CD4-positive, alpha-beta T cell treated with Interleukin-2 at 100 ng/mL for 4 hours (primary cell): ENCODE measurements around the gene TTC28.

Source experiments
- DNase-seq: peaks from one replicate; pipeline ENCODE4 v3.0.0-alpha.2; 2020; ENCODE audit warnings: low spot score

Gene TTC28

GRCh38 chr22:27986937-27987336 is 692.7 kb downstream of the TTC28 start:
- DNase-seq = no peak

- no peak for DNase-seq
Measured at GRCh38 chr22:27986459-27986858, 693.2 kb downstream of the TTC28 start.

GRCh38 chr22:27985323-27986275 is 694.0 kb downstream of the TTC28 start:
- no peak for DNase-seq

- DNase-seq = no peak
Measured at GRCh38 chr22:27984723-27985122, 694.9 kb downstream of the TTC28 start.

DNA sequence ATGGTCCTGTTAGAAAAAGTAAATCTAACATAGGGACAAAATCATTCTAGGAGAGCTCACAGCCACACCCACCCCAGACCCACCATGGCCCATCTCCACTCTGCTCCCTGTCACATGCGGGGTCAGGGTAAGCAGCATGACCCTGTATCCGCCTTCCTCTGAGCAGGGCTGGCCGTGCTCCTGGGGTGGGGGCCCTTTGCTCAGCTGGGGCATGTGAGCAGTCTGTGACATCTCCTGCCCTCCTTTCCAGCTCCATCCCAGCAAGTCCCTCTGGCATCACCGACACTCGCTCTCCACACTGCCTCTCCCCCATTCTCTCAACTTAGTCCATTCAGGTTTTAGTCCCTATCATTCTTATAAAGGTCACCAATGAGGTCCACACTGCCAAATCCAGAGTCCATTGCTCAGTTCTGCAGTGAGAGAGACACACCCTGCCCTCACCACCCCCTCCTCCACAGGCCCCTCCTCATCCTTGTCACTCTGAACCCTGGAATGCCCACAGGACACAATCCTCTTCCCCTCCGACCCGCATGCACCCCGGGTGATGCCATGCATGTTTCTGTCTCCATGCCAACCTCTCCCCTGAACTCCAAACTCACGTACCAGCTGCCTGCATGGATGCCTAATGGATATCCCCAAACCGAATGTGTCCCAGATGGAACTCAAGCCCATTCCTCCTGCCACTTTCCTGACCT is 695.5 kb downstream of the TTC28 start:
- no peak for DNase-seq

DNA sequence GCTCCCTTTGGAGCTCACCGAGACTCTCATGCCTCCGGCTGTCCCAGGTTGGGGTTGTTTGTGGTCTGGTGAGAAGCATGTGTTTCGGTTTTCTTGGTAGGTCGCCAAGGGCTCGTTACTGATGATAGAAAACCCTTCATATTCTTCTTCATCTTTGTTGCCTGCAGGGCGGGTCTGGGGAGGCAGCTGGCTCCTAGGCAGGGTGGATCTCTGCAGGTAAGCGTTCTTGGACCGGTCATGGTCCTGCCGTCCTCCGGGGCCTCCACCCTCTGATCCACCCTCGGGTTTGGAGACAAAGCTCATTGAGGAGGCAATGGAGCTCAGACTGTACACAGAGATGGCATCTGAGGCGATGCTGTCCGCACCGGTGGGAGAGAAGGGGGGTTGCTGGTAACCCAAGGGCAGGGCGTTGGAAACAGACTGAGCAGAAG is 696.3 kb downstream of the TTC28 start:
- DNase-seq = no peak

DNA sequence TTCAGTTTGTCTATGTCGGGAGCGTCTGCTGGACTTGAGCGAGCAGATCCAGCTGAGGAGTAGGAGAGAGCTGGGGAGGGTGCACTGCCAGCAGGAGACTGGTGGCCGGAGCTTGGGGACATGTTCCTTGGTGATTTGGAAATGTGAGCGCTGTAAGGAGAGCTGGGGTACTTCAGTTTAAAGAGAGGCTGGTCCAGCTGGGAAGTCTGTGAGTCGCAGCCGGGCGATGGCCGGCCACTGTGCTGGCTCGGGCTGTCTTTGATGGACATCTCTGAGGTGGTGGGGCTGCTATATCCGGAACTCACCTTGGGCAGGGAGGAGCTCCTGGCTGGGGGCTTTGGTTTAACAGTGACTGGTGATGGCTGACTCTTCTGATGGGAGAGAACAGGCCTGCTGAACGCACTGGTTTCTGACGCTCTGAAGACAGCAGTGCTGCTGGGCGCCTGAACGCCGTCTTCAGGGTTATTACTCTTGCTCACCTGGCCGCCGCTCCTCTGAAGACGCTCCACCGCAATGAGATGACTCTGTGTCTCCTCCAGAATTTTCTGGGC is 696.9 kb downstream of the TTC28 start:
- no peak for DNase-seq

- DNase-seq = no peak
Measured at GRCh38 chr22:27982106-27982505, 697.5 kb downstream of the TTC28 start.

GRCh38 chr22:27980424-27981148 is 699.1 kb downstream of the TTC28 start:
- no peak for DNase-seq

DNA sequence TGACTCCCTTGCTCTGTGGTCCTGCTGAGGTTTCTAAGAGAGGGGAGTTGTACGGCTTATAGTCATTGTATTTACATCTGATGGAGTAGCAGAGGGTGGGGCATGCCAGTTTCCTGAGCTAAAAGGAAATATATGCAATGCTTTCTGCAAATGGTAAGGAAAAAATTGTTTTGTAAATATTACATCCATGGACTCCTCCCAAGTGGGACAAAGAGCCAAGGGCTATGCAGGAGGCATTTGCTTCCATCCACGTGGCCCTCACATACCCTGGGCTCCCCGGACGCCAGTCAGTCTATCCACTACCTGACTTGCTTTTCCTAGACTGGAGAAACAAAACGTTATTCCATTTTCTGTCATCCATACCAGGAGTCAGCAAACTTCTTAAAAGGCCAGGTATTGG is 700.8 kb downstream of the TTC28 start:
- DNase-seq = no peak

DNA sequence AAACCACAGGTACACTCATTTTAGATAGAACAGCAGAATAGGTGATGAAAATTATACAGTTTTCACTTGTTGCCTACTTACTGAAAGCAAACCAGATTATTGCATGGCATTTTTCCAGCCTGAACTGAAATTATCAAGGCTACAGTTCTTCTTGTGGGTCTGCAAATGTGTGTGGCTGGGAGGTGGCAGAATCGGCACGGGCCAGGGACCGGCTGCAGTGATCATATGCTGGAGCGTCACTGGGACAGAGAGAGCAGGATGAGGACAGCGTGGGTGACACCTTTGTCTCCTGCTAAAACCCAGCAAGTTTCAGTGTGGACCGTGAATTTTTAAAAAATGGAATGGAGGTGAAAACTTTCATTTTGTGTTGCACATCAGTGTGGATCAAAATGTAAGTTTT is 701.3 kb downstream of the TTC28 start:
- no peak for DNase-seq

- DNase-seq = no peak
Measured at GRCh38 chr22:27976586-27976985, 703.1 kb downstream of the TTC28 start.

- DNase-seq = no peak
Measured at GRCh38 chr22:27975381-27976013, 704.1 kb downstream of the TTC28 start.

DNA sequence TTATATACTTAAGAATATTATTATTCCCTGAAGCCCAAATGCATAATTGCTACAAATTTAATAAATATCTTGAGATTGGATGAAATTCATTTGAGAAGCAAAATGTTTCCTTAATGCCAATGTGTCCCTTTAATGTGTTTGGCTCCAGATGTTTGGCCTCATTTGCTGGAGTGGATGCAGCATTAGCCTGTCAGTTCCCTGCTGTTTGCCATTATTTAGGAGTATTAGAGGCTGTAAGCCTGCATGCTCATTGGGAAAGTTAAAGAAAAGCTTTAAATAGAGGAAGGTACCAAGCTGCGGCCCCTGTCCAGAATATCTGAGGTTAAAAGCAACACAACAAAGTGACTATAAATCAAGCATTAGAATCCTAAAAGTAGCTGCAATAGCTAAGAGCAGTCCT is 705.8 kb downstream of the TTC28 start:
- DNase-seq = no peak

DNA sequence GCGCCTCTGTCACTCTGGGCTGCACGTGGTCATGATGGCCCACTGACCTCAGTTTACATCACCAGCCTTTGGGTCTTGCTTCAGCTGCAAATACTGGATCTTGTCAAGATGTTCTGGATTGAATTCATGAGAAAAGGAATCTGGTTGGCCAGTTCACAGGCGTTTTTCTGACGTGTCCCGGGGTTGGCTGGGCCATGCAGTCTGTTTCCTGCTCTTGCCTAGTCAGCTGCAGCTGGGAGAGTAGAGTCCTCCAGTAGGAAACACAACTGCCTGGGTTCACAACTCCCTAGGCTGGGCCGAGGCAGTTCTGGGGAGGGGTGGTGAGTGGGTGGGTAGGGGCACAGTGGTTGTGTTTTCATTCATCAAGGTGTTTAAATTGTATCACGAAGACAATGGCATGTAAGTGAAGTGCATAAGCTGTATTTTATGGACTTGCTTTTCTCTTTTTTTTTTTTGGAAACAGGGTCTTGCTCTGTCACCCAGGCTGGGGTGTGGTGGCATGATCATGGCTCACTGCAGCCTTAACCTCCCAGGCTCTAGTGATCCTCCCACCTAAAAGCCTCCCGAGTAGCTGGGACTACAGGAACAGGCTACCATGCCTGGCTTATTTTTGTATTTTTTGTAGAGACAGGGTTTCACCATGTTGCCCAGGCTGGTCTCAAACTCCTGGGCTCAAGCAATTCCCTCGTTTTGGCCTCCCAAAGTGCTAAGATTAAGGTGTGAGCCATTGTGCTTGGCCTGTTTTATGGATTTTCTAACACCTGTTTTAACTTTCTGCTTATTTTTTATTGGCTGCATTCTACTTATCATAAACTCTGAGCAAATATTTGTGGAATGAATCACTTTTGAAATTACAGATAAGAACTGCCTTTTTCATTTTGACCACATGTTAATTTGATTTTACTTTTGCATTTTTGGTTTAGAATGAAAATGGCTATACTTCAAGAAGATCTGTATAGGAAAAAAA is 706.6 kb downstream of the TTC28 start:
- DNase-seq = no peak

DNA sequence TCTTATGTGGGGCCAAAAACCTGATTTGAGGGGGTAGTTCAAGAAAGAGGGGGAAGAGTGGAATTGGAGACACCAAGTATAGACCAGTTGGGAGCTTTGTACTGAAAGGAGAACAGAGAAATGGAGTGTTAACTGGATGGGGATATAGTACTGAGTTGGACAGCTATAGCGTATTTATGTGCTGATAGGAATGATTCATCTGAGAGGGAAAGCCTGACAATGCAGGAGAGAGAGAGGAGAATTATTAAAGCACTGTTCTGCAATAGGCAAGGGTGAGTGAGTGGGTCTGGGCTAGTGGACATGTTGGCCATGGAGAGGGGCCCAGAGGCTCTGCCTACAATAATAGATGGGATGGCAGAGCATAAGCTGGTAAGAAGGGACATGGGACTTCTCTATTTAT is 707.7 kb downstream of the TTC28 start:
- DNase-seq = no peak

DNA sequence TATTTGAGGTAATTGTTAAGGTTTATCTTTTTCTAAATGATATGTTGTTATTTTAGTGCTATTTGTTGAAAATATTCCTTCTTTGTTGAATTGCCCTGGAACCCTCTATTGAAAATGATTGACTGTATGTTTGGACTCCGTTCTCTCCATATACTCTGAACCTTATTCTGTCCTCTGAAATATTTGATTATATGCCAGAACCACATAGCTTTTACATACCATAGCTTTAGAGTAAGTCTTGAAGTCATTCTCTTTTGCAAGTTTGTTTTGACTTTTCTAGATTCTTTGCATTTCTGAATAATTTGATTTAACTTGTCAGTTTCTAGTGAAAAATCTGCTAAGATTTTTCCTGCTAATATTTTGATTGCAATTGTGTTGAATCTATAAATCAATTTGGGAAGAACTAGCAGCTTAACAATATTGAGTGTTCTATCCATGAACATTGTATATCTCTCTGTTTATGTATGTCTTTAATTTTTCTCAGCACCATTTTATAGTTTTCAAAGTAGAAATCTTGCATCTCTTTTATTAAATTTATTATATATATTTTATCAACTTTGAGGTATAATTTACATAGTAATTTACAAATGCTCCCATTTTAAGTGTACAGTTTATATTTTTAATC is 708.9 kb downstream of the TTC28 start:
- no peak for DNase-seq

DNA sequence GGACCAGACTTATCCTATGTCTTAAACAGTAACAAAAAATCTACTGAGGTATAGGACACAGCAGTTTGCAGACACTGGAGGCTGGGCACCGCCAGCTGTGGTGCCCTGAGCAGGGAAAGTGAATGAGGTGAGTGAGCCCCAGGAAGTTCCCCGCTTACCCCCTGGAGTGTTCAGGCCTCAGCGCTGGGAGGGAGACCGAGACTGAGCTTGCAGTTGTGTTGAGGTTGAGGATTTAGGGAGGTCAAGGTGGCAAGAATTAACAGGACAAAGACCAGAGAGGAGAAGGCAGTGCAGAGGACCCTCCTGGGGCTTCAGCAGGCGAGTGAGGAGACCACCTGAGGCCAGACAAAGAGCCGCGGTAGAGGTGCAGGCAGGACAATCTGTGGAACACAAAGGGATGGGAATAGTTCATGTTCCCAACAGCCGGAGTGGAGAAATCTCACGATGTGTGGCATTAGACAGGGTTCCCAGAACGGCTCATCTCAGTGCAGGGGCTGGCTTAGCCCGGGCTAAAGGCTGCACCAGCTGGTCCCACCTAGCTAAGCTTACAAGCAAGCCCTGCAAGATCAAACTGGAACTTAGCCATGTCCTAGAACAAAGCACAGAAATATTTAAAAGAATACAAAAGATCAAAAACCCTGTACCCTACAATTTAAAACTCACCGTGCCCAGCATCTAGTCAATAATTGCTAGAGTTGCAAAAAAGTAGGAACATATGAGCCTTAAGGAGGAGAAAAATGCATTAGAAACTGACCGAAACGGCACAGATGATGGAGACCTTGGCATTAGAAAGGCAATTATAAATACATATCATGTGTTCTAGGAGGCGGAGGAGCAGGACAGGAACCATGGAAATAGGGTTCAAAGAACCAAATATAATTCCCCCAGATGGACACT is 713.2 kb downstream of the TTC28 start:
- no peak for DNase-seq
